ENCODE data around the gene PDE4D.
A peak's percentile ranks its signal among the peaks of the same experiment; 100 is the strongest.

The PDE4D gene

DNA sequence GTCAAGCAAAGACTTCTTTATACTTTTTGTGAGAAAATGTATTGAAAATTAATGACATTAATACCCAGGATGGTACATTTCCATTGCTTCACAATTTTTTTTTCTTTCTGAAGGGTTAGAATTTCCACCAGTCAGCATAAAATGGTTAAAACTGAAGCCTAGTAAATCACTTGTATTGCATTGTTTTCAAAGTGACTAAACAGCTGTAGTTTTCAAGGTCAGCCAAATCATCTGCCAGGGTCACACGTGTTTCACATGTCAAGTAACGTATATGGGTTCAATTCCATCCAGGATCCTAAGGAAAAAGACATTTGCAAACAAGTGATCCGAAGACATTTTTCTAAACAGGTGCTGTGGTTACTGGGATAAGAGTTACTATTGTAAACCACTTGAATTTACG lies 736.5 kb downstream of the PDE4D start:
- DNase-seq, result no peak

DNA sequence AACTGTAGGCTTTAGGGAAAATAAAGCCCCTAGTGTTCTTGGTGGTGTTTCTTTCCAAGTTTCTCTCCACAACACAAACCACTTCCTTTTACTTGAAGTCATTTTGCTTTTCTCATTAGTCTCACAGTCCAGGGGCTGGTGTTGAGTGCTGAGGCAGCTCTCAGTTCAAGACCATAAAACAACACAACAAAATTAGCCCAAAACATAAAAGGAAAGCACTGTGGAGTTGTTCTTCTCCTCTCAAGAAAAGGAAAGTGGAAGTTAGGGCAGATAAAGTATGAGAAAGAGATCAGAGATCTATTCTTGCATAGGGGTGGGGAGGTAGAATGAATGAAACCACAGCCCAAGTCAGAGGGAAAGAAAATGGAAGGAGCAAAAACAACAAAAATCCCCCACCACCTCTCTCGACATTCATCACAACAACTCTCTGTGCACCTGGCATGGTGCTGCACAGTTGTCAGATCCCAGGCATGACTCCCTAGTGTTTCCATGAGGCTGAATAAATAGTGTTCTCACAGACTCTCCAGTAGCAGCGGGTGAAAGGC lies 740.8 kb downstream of the PDE4D start:
- DNase-seq, result no peak

DNA sequence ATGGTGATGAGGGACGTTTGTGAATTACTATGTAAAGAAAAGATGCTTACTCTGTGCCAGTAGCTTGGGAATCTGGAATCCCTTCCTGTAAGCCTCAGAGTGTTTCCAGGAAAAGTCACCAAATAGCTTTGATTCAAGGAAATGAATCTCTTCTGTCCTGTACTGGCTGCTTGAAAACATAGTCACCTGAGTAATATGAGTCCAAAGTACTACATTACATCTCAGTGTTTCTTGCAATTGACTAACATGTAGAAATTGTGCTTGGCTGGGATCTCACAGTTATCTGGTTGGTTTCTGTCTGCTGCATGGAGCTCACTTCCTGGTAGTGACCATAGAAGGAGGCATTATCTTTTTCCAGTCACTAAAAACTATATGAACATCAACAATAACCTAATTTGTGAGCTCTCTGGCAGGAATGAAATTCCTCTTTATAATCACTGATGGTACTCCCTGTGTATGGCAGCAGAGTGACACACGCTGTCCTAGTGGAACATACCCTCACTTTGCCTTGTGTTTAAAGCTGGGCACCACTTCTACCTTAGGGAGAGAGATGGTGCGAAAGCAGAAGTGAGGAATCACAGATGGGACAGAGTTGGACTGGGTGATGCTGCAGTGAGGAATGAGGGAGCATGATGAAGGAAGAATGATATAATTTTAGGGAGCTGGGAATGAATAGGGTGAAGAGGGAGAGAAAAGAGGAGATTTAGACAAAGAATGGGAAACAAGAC lies 742.2 kb downstream of the PDE4D start:
- no peak for DNase-seq

DNA sequence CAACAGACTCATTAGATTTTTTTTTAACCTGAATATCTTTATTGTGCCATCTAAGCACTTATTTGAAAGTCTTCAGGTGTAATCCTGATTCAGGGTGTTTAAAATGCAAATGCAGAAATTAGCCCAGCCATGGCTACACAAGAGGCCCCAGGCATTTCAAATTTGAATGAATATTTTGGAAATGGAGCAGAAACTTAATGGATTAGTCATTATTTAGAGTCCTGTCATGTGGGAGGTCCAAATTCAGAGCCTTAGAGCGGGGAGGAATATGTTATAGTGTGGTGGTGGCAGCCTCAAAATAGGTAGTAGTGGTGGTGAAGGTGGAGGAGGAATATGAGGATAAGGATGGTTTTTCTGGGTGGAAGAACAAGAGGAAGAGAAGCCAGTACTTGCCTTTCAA lies 743.7 kb downstream of the PDE4D start:
- DNase-seq, result no peak

DNA sequence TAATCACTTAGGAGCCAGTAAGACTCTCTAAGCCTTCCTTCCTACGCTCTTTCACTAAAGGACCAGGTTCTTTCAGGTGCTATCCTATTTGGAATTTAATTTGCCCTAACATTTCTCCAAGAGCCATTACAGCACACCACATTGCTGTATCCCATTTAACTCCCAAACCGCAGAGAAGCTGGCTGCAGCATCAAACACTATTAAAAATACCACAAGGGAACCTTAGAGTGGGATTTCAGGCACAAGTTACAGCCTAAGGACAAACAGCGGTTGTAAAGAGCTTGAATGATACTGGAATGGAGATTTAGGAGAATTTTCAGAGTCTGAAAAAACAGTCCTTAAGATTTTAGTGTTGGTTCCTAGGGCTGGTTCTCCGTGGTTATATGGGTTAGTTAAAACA lies 744.3 kb downstream of the PDE4D start:
- DNase-seq, result no peak

DNA sequence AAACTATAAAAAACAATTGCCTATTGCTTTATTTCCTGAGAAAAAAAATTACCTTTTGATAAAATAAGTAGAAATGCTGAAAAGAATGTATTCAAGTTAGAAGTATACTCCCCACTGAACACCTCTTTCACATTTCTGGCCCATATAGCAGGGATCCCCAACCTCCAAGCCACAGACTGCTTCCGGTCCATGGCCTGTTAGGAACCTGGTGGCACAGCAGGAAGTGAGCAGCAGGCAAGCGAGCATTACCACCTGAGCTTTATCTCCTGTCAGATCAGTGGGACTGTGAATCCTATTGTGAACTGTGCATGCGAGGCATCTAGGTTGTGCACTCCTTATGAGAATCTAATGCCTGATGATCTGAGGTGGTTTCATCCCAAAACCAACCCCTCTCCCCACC lies 746.8 kb downstream of the PDE4D start:
- DNase-seq, result no peak

DNA sequence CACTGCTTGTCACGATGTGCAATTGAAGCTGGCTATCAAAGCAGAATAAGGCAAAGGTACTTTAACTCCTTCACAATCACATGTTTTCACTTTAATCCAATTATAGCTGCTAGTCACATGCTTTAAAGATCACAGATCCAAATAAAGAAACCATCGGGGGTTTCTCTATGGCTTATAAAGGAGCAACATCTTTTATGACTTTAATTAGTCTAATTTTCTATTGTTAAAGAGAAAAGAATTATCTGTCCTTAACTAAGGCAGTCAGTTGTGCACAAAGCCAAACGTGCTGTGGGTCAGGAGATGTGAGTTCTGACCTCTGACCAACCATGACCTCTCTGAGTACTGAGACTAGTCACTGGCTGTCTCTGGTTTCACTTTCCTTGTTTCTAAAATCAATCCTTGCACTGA lies 749.6 kb downstream of the PDE4D start:
- DNase-seq, result no peak

DNA sequence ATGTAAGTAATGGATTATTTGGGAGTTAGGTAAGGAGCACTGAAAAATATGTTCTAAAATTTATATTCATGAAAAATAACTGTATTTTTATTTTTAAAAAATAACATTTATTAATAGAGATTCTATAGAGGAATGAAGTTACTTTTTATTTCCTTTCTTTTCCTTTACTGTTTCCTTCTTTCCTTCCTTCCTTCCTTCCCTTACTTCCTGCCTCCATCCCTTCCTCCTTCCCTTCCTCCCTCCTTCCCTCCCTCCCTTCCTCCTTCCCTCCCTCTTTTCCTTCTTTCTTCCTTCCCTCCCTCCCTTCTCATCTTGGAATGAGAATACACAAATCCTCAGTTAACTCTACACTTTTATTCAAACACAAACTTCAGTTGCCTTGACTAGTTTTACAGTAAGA lies 750.6 kb downstream of the PDE4D start:
- DNase-seq, result no peak

DNA sequence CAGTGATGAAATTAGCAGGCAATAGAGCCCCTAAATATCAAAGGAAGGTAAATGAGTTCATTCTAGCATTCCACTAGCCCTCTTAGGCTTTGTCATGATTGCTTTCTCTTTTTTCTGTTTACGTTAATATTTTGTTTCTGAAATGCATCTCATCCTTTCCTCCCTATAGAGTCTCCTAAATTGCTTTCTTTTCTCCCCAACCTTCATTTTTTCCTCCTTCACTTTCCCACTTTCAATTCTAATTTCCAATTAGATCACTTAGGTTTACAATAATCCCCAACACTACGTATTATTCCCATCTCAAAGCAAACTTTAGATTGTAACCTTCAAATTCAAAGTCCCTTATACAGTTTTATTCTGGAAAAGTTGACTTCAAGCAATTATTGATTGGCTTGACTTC lies 751.4 kb downstream of the PDE4D start:
- no peak for DNase-seq

DNA sequence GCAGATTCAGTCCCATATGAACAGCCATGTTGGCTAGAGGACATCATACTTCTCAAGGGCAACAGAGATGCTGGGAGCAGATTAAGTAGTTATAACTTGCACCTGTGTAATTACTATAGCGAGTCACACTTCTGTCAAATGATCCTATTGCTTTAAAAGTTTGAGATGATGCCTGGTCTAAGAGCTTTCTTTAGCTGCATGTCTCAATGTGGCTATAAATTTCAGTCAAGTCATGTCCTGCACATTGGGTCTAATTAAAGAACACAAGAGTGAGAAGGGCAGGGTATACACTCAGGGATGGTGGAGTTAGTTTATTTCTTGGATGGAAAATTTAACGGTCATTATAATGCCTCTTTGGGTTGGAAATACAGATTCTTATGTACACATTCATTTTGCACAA lies 753.4 kb downstream of the PDE4D start:
- DNase-seq, result no peak

DNA sequence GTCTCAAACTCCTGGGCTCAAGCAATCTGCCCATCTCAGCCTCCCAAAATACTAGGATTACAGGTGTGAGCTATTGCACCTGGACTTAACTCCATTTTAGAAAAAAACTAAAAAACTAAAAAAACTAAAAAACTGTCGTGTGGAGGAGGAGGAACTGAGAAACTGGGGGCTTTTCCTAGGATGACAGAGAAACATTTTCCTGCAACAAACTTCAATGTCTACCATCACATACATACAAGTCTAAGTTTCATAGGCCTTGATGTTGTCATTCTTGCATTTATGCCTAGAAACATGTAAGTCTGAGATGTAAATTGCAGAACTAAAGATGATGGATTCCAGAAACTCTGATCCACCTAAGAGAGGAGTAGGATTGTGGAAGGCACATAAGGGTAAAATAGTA lies 753.8 kb downstream of the PDE4D start:
- no peak for DNase-seq

DNA sequence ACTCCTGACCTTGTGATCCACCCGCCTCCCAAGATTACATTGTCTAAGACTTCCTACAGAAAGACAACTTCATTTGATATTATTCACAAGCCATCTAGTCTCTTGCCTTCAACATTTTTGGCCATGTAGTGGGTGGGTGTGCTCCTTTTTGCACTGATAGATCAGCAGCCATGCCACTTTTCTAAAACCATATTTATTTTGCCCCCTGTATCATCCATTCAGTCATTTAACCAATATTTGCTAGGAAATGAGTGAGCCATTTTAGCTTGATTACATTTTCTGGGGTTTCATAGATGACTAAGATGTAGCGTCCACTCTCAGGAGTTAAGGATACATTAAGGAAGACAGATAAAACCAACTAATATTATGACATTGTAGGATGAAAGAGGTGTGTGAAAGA lies 755.0 kb downstream of the PDE4D start:
- no peak for DNase-seq

DNA sequence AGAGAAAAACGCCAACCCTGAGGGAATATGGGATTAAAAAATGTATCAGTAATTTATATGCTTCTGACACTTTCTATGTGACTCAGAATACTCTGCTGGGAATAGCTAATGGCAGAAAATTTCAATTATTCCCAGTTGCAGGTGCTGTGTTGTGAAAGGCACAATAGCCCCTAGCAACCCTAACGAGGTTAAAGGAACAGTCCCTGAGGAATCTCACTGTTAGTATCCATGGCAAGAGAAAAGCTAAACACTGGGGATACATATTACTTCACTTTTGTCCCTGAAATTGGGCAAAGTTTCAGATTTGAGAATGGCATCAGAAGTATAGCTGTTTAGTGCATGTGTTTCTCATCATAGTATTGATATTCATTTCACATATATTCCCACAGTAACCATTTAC lies 755.7 kb downstream of the PDE4D start:
- DNase-seq, result no peak

DNA sequence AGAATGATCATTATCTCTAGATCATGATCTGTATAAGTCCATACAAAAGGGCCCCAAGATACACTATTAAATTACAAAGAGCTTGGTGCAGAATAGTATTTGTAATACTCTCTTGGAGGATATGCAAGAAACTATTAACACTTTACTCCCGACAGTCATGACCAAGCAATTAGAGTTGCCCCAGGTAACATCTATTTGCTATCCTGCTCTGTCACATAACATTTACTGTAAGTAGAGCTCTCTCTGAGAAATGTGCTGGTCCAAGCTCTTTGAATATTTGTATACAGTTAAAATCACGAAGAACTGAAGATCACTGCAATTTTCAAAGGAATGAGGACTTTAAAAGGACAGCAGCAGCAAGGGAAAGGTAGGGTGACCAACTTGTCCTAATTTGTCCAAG lies 757.0 kb downstream of the PDE4D start:
- no peak for DNase-seq

DNA sequence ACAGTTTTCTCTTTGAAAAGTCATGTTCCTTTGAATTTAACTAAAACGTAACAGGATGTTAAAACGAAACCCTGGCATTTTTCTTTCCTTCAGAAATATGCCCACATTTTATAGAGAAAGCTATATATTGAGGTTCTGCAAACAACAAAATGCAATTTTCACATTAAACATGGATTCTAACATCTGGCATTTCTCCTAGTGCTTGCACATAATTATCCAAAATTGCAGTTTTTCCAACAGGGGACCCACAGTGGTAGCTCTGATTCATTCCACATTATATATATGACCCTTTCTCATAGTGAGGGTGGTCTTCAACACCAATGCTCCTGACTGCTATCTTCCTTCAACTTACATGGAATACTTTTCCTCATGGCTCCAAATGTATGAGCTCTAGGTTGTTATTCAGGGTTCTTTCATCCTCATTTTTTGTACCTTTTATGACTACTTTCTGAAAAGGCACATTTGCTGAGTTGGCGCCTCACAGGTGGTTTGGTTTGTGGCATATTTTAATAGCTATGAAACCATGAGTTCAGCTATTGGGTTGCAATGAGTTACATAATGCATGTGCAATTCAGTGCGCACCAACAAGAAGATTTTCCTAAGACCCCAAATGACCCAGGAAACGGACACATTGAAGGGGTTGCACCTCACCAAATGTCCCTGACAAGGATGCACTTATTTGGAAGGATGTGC lies 758.9 kb downstream of the PDE4D start:
- DNase-seq, result peak; percentile 10

DNA sequence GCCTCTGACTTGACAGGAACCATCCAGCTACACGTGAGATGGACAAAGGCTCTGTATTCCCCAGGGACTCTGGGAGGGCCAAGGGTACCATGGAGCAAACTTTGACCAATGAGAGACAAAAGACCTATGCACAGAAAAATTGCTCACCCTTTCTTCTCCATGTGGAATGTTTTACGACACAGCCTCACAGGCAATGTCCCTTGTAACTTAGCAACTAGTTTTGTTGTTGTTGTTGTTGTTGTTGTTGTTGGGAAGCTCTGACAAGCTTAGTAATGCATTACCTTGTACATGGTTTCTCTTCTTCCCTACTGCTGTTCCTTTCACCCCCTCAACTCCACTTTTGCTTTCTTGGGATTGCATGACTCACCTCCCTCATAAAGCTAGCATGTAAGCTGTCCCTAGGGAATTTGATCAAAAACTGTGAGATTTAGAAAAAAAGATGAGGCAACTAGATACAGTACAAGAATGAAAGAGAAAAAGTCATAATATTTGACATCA lies 759.7 kb downstream of the PDE4D start:
- DNase-seq, result no peak

DNA sequence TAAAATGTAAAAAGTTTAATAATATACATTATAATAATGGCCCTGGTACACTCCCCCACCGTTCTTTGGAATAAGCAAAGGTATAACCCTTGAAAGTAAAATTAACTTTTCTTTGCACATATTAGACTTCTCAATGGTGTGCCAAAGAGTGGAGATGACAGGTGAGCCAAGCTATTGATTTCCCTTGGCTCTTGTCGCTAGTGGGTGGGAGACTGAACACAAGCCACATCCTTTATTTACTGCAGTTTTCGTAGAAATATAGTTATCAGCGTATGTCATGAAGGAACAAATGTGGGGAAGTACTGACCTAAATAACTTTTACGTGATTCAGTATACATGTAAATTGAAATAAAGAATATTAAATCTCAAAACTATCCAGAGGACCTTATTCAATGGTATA lies 761.4 kb downstream of the PDE4D start:
- DNase-seq, result no peak

DNA sequence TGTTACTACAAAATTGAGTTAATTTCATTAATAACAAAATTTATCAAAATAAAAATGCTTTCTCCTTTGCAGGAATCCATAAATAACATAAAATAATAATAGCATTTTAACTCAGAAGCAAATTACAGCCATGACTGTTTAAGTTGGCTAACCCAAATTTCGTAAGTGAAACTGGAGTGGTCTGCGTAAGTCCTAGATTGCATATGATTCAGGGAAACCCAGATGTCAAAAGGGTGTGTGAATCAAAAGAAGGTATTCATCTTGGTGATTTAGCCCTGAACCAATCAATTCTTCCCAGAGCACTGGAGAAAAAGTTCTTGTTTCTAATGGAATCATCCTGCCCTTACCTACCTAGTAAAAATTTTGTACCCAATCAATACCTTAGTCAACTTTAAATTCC lies 763.1 kb downstream of the PDE4D start:
- DNase-seq, result no peak

DNA sequence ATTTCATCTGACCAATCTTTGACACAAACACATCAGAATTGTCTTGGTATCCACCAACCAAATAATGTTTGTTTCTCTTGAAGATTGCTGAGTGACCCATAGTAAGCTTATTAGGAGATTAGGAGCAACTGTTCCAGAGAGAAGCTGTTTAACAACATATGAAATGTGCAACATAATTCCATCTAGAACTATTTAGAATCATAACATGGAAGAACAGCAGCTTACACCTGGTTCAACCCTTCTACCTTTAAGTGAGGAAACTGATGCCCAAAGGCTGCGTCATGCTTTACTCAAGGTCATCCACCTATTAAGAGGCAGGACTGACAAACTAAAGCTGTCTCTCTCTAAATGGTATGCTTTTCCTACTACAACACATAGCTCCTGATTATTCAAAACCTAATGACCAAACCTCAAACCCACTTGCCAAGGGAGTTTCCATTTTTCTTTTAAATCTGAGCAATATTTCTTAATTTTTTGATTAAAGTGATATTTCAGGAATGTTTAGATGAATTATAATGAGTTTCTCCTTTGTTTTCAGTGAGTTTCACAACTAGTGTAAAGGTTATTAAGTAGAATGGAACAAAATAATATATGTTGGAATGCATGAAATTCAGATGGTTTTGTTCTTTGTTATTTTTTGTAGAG lies 764.8 kb downstream of the PDE4D start:
- no peak for DNase-seq

DNA sequence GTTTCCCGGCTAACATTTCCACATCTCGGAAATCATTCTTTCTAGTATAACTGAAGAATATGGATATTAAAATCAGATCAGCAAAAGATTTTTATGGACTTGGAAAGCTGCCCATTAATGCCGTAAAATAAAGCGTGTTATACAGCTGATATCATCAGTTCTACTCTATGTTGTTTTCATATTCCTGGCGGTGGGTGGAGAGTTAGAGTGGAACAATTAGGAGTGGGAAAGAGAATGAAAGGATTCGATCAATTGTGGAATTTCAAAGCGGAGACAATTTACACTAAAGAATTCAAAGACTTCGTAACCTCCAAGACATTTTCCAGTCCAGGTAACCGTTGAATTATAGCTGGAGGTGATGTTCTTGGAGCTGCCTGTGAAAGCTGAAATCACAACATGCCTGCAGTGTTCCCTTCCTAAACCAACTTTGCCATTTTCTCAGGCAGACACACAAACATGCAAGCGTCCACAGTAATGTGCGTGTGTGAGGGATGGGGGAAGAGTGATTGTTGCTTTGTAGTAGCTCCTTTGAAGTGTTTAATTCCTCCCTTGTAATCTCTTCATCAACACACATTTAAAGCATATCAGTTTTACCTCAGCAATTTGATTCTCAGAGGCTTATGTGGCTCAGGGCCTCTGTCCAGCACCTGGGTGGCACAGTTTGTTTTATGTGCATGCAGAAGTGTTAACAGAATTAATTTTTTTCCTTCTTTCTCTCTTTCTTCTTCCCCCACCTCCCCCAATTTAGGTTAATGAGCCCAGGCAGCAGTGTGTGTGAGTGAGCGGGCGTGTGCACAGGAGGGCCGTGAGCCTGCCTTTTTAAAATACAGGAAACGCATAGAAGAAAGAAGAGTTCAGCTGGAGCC lies 766.6 kb downstream of the PDE4D start:
- no peak for DNase-seq

DNA sequence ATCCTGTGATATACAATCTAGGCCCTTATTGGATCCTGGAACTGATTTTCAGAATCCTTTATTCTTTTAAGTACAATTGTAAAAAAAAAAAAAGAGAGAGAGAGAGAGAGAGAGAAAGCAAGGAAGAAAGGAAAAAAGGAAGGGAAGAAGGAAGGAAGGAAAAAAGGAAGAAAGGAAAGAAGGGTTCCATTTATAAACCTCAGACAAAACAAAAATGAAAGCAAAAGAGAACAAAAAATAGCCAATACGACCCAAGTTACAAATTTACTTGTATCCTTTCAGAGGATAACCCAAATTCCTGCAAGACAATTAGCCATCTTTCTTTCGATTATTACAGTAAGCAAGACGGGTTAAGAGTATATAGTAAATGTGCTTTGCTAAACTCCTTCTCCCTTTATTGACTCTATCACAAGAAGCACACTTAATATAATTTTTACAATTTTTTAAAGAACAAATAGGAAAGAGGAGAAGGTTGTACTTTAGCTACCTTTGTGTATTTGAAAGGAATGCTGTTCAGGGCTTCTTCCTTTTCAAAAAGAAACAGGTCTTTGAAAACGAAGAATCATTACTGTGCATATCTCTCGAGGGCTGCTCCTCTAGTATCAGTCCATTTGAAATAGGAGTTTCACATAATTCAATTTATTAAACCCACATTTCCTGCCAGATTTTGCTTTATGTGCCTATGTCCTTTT lies 767.4 kb downstream of the PDE4D start:
- DNase-seq, result no peak
